Keratinocyte (primary cell): ENCODE measurements around the gene IFFO2.

Experiments
- EZH2 ChIP-seq: IDR thresholded peaks from one replicate; pipeline ENCODE4 v1.6.1; 2012; ENCODE audit warnings: inconsistent platforms, mild to moderate bottlenecking, low read length, moderate library complexity
- TF ChIP-seq, protein P1 (sequence below), 3 experiments: IDR thresholded peaks in 1 of 3; conservative IDR thresholded peaks in 1 of 3; optimal IDR thresholded peaks in 1 of 3; 2 replicates in 2 of 3; 3 replicates in 1 of 3; pipeline versions ENCODE3 to v1.5.1; 2011; ENCODE audit warnings: low read length in 3 of 3, mild to moderate bottlenecking in 3 of 3, moderate library complexity in 2 of 3, control low read depth in 1 of 3, inconsistent platforms in 1 of 3; ENCODE audit not compliant: insufficient read depth in 2 of 3; ENCODE audit errors: extremely low read depth in 1 of 3

DNA sequence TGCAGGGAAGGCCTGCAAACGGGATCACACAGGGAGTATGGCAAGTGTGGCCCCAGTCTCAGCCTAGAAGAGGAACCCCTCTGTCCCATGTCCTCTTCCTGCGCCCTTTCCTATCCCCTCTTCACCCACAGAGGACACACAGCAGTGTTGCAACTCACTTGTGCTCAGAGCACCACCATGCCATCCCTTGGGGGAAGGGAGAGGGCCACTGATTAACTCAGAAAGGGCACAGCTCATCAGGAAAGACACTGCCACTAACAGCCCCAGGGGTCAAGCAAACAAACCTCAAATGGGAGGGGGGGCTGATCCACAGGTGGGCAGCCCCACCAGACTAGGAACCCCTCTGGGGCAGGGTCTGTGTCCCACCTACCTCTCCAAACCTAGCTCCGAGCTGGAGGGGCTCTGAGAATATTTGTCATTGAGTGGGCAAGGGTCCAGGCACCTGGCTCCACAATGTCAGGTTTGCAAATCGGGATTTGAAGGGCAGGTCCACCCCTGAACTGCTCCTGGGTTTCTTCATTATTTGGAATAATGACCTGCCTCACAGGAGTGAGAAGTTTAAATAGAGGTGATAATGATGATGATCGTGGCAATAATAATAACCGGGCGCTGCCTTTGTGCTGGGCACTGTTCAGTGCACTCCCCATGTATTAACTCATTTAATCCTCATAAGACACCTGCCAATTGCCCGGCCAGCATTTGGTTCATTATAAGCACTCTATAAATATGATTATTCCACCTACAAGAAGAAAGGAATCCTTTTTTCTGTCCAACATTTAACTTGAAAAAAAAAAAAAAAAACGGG, 55.1 kb downstream of the IFFO2 start:
- TF ChIP-seq, protein P1, sequence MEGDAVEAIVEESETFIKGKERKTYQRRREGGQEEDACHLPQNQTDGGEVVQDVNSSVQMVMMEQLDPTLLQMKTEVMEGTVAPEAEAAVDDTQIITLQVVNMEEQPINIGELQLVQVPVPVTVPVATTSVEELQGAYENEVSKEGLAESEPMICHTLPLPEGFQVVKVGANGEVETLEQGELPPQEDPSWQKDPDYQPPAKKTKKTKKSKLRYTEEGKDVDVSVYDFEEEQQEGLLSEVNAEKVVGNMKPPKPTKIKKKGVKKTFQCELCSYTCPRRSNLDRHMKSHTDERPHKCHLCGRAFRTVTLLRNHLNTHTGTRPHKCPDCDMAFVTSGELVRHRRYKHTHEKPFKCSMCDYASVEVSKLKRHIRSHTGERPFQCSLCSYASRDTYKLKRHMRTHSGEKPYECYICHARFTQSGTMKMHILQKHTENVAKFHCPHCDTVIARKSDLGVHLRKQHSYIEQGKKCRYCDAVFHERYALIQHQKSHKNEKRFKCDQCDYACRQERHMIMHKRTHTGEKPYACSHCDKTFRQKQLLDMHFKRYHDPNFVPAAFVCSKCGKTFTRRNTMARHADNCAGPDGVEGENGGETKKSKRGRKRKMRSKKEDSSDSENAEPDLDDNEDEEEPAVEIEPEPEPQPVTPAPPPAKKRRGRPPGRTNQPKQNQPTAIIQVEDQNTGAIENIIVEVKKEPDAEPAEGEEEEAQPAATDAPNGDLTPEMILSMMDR (optimal IDR thresholded peaks at IDR 0.05 in 1 of 3, IDR thresholded peaks at IDR 0.05 in 1 of 3, conservative IDR thresholded peaks at IDR 0.05 in 1 of 3; ENCODE audit: extremely low read depth in 1 of 3, insufficient read depth in 2 of 3, low read length in 3 of 3), result no peak
- no peak for TF ChIP-seq EZH2
